Testis (tissue), 3 donors: ENCODE data around the gene ZNF692. TPM values are rescaled to one million over a fixed set of nuclear protein-coding genes. Genes with fewer than 3 reads are reported as not detected.
"Not testable (repeated sequence)": the region's sequence is repeated elsewhere in the genome, so short reads cannot be mapped to it uniquely, and the experiment has no call there.

Experiments used
- DNase-seq: peaks from one replicate; pipeline ENCODE4 v3.0.0-alpha.2; 2019
- H3K27ac ChIP-seq, 2 donors: fragments of 200-600 bp; sonication (generic); one replicate each; pipeline ENCODE4 v1.5.1; 2019
- H3K27me3 ChIP-seq: fragments of 200-600 bp; sonication (generic); one replicate; pipeline ENCODE4 v1.5.1; 2019
- H3K36me3 ChIP-seq: fragments of 200-600 bp; sonication (generic); one replicate; pipeline ENCODE4 v1.5.1; 2017; ENCODE audit warnings: low read depth; ENCODE audit errors: missing control alignments
- H3K4me1 ChIP-seq: fragments of 200-600 bp; sonication (generic); one replicate; pipeline ENCODE4 v1.5.1; 2019
- H3K4me3 ChIP-seq, 2 donors: fragments of 200-600 bp; sonication (generic); one replicate each; pipeline ENCODE4 v1.5.1; 2017 to 2019
- H3K9me3 ChIP-seq: fragments of 200-600 bp; sonication (generic); one replicate; pipeline ENCODE4 v1.5.1; 2017
- POLR2A ChIP-seq: fragments of 450-650 bp; IDR thresholded peaks from one replicate; pipeline ENCODE4 v1.6.1; 2017; ENCODE audit warnings: antibody characterized with exemption, mild to moderate bottlenecking, moderate library complexity
- WGBS, 2 donors: methylation state at CpG; one replicate each; pipeline ENCODE4 v1.1.5; 2018; 5-methylcytosine and 5-hydroxymethylcytosine counted together
- intact Hi-C: fragments of 100-400 bp; cut with DNase I; formaldehyde crosslinking; loops from one replicate; pipeline ENCODE4 v1.15.1; 2023; ENCODE audit warnings: low total_unique reads
- polyA plus RNA-seq: library from polyadenylated mRNA; stranded (reverse); fragments of 350-450 nt; fragmentation: Illumina TruSeq; extraction: RNeasy Lipid Tissue Mini Kit (QIAGEN cat#74804); gene quantifications from one replicate; pipeline ENCODE4 v1.2.3, GENCODE V29; 2014; ENCODE audit warnings: low read depth, low replicate concordance; ENCODE audit not compliant: insufficient read depth
- total RNA-seq, 2 donors: library from RNA; depleted of rRNA; stranded (reverse); fragments of >200 nt; gene quantifications; one replicate each; pipeline ENCODE4 v1.2.3, GENCODE V29; 2016
- TF ChIP-seq, protein P1 (sequence below), 3 experiments: fragments of 450-650 bp in 2 of 3; fragments of 200-600 bp in 1 of 3; sonication (generic) in 1 of 3; IDR thresholded peaks; one replicate each; pipeline ENCODE4 v1.5.1; 2016 to 2019; ENCODE audit warnings: antibody characterized with exemption in 3 of 3, mild to moderate bottlenecking in 2 of 3, moderate library complexity in 1 of 3

The ZNF692 gene
- total and polyA plus RNA-seq, 3 donors from 2014 or later = 82.9 to 89.4 (median 86.2) TPM

DNA sequence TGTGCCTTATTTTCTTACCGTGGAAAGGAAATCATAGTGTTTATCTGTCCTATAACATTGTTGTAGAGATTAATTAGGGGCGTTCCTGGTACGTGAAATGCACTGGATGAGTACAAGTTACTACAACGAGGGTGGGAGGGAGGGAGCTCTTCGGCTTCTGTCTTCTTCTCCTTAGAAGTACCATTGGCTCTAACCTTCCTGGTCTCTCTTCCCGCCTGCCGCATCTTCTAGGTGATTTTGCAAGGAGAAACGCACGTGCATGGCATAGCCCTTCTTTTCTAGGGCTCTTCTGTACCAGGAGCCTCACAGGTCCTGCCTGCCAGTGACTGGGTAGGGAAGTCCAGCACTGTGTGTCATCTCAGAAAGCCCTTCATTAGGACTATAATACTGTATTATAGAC is 50.0 kb downstream of the ZNF692 start:
- Histone ChIP-seq H3K27me3 (no peaks in the 10 kb centered on the region), H3K9me3 (no peaks in the 10 kb centered on the region), H3K4me1 (no peaks in the 10 kb centered on the region), H3K36me3 (no peaks in the 10 kb centered on the region), H3K4me3 (no peak overlapping the region), H3K27ac (no peak overlapping the region)
- intact Hi-C loops = no loop called here
- WGBS, 2 donors = 73 to 74% methylated on average over 9 of the region's 9 CpGs
- no peak for DNase-seq
- no peak for TF ChIP-seq POLR2A
- TF ChIP-seq, protein P1, sequence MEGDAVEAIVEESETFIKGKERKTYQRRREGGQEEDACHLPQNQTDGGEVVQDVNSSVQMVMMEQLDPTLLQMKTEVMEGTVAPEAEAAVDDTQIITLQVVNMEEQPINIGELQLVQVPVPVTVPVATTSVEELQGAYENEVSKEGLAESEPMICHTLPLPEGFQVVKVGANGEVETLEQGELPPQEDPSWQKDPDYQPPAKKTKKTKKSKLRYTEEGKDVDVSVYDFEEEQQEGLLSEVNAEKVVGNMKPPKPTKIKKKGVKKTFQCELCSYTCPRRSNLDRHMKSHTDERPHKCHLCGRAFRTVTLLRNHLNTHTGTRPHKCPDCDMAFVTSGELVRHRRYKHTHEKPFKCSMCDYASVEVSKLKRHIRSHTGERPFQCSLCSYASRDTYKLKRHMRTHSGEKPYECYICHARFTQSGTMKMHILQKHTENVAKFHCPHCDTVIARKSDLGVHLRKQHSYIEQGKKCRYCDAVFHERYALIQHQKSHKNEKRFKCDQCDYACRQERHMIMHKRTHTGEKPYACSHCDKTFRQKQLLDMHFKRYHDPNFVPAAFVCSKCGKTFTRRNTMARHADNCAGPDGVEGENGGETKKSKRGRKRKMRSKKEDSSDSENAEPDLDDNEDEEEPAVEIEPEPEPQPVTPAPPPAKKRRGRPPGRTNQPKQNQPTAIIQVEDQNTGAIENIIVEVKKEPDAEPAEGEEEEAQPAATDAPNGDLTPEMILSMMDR (IDR thresholded peaks at IDR 0.05) = no peak

- WGBS, 2 donors = 52 to 55% methylated on average over 12 to 15 of the region's 15 CpGs
- Histone ChIP-seq H3K4me1 (no peaks in the 10 kb centered on the region), H3K27me3 (no peaks in the 10 kb centered on the region), H3K9me3 (no peaks in the 10 kb centered on the region), H3K4me3 (no peak overlapping the region), H3K27ac (no peak overlapping the region), H3K36me3 (no peaks in the 10 kb centered on the region)
- peak; percentile 66 for DNase-seq
- intact Hi-C loops = no loop called here
- TF ChIP-seq, protein P1 (IDR thresholded peaks at IDR 0.05) = peak; percentile 47 to 65 (median 62)
- no peak for TF ChIP-seq POLR2A
These were observed 51.7 kb downstream of the ZNF692 start for GRCh38 chr1:248807067-248807737.

DNA sequence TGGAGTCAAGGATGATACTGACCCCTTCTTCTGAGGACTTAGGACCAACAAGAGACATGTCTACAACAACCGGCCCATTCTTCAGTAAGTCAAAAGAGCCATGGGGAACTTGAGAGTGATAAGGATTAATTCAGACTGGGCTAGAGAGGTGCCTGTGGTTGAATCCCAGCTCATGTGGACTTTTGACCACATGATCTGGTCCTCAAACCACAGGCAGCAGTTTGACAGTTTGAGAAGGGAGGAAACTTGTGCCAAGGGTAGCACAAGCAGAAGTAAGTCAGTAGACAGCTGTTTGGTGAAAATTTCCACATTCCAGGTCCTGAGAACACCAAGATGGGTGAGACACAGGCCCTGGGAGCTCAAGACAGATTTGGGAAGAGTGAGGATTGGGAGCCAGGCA is 53.0 kb downstream of the ZNF692 start:
- Histone ChIP-seq H3K27ac (no peak overlapping the region), H3K4me3 (no peak overlapping the region), H3K27me3 (no peaks in the 10 kb centered on the region), H3K4me1 (no peaks in the 10 kb centered on the region), H3K9me3 (no peaks in the 10 kb centered on the region), H3K36me3 (no peaks in the 10 kb centered on the region)
- intact Hi-C loops = no loop called here
- 75 to 88% methylated on average over 1 of the region's 1 CpG for WGBS, 2 donors
- DNase-seq = no peak
- TF ChIP-seq, protein P1 (IDR thresholded peaks at IDR 0.05) = no peak
- no peak for TF ChIP-seq POLR2A

- TF ChIP-seq POLR2A = no peak
- TF ChIP-seq, protein P1 (IDR thresholded peaks at IDR 0.05) = no peak
- no peaks in the 10 kb centered on the region for H3K9me3 ChIP-seq
- H3K27ac ChIP-seq = no peak overlapping the region
- no peaks in the 10 kb centered on the region for H3K36me3 ChIP-seq
- intact Hi-C loops = no loop called here
- no peaks in the 10 kb centered on the region for H3K4me1 ChIP-seq
- no peak for DNase-seq
- WGBS, 2 donors = 66 to 70% methylated on average over 8 to 10 of the region's 10 CpGs
- no peaks in the 10 kb centered on the region for H3K27me3 ChIP-seq
- H3K4me3 ChIP-seq = no peak overlapping the region
These were observed 53.9 kb downstream of the ZNF692 start for GRCh38 chr1:248804771-248805681.

GRCh38 chr1:248803501-248803900 is 55.4 kb downstream of the ZNF692 start:
- H3K36me3 ChIP-seq, DNase-seq, H3K9me3 ChIP-seq, intact Hi-C loops, H3K27me3 ChIP-seq, H3K27ac ChIP-seq, H3K4me3 ChIP-seq, H3K4me1 ChIP-seq: not testable (repeated sequence)
- 89 to 91% methylated on average over 15 of the region's 15 CpGs for WGBS, 2 donors
